NAMALWA (cell line): ENCODE data around the gene ARPC5.
"Not testable (repeated sequence)": the region's sequence is repeated elsewhere in the genome, so short reads cannot be mapped to it uniquely, and the experiment has no call there.

Source experiments
- DNase-seq: peaks from one replicate; pipeline ENCODE4 v3.0.0-alpha.2; 2015; ENCODE audit warnings: low spot score

Gene ARPC5

GRCh38 chr1:183635606-183636333 lies at the start of gene ARPC5:
Gene ARPC5, minus strand, starts transcription at chr1:183635783. Its CDS starts 124 bp downstream, at chr1:183635659.
- peak; percentile 100 for DNase-seq

- peak; percentile 87 for DNase-seq
Observed at GRCh38 chr1:183685112-183685713, 49.6 kb upstream of the ARPC5 start.

GRCh38 chr1:183679363-183679762 lies 43.8 kb upstream of the ARPC5 start:
- DNase-seq: not testable (repeated sequence)

GRCh38 chr1:183678819-183679218 lies 43.2 kb upstream of the ARPC5 start:
- DNase-seq: no peak

- no peak for DNase-seq
Observed at GRCh38 chr1:183676586-183677189, 41.1 kb upstream of the ARPC5 start.

- no peak for DNase-seq
Observed at GRCh38 chr1:183675883-183676585, 40.5 kb upstream of the ARPC5 start.

GRCh38 chr1:183675381-183675780 lies 39.8 kb upstream of the ARPC5 start:
- no peak for DNase-seq

GRCh38 chr1:183674886-183675285 lies 39.3 kb upstream of the ARPC5 start:
- no peak for DNase-seq

- DNase-seq: no peak
Observed at GRCh38 chr1:183674339-183674738, 38.8 kb upstream of the ARPC5 start.

- no peak for DNase-seq
Observed at GRCh38 chr1:183673605-183674323, 38.2 kb upstream of the ARPC5 start.

GRCh38 chr1:183670169-183670568 lies 34.6 kb upstream of the ARPC5 start:
- no peak for DNase-seq

GRCh38 chr1:183656355-183656754 lies 20.8 kb upstream of the ARPC5 start:
- DNase-seq: no peak

GRCh38 chr1:183655562-183656075 lies 20.0 kb upstream of the ARPC5 start:
- peak; percentile 93 for DNase-seq

- no peak for DNase-seq
Observed at GRCh38 chr1:183654706-183655105, 19.1 kb upstream of the ARPC5 start.

- no peak for DNase-seq
Observed at GRCh38 chr1:183653876-183654451, 18.4 kb upstream of the ARPC5 start.

- DNase-seq: no peak
Observed at GRCh38 chr1:183653462-183653794, 17.8 kb upstream of the ARPC5 start.

- peak; percentile 72 for DNase-seq
Observed at GRCh38 chr1:183652547-183653461, 17.2 kb upstream of the ARPC5 start, which contains the start of gene APOBEC4. Gene APOBEC4, minus strand, starts transcription at chr1:183653316. Its CDS starts 4,535 bp downstream, at chr1:183648781.

- DNase-seq: no peak
Observed at GRCh38 chr1:183652107-183652506, 16.5 kb upstream of the ARPC5 start.

GRCh38 chr1:183651612-183652011 lies 16.0 kb upstream of the ARPC5 start:
- DNase-seq: no peak

- DNase-seq: no peak
Observed at GRCh38 chr1:183648042-183648441, 12.5 kb upstream of the ARPC5 start.
